Sigmoid colon (tissue), 4 donors: Measurements from ENCODE around the gene TFAP2D.

Source experiments
- EP300 ChIP-seq, 4 donors: sonication (generic); formaldehyde crosslinking; IDR thresholded peaks; one replicate each; pipeline ENCODE4 v1.6.1; 2017; ENCODE audit warnings: antibody characterized with exemption in 4 of 4
- POLR2A ChIP-seq, 2 donors: fragments of 450-650 bp; IDR thresholded peaks; one replicate each; pipeline ENCODE4 v1.6.1; 2016; ENCODE audit warnings: antibody characterized with exemption in 2 of 2, mild to moderate bottlenecking in 2 of 2, moderate library complexity in 2 of 2
- TF ChIP-seq, protein P1 (sequence below), 4 experiments: fragments of 450-650 bp in 3 of 4; fragments of 200-600 bp in 1 of 4; IDR thresholded peaks; one replicate each; pipeline ENCODE4 v1.5.1; 2016 to 2019; ENCODE audit warnings: antibody characterized with exemption in 4 of 4, mild to moderate bottlenecking in 3 of 4, moderate library complexity in 2 of 4

DNA sequence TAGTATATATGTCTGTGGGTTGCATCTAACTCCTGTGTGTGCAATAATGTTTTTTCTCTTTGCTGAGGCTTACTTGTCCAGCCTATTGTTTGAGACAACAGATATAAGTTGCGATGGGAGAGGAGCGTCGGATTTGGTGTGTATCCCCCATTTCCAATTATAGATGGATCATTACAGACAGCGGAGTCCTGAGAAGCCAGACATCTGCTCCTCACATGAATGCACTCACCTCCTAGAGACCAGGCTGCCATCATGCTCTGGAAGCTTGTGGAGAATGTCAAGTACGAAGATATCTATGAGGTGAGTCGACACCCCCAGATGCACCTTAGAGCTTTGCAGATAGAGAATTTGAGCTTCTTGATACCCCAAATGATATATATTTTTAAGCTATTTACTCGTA is 105.3 kb downstream of the TFAP2D start, which contains the start of gene TFAP2B:
- TF ChIP-seq, protein P1, sequence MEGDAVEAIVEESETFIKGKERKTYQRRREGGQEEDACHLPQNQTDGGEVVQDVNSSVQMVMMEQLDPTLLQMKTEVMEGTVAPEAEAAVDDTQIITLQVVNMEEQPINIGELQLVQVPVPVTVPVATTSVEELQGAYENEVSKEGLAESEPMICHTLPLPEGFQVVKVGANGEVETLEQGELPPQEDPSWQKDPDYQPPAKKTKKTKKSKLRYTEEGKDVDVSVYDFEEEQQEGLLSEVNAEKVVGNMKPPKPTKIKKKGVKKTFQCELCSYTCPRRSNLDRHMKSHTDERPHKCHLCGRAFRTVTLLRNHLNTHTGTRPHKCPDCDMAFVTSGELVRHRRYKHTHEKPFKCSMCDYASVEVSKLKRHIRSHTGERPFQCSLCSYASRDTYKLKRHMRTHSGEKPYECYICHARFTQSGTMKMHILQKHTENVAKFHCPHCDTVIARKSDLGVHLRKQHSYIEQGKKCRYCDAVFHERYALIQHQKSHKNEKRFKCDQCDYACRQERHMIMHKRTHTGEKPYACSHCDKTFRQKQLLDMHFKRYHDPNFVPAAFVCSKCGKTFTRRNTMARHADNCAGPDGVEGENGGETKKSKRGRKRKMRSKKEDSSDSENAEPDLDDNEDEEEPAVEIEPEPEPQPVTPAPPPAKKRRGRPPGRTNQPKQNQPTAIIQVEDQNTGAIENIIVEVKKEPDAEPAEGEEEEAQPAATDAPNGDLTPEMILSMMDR (IDR thresholded peaks at IDR 0.05), result no peak
- TF ChIP-seq EP300 (IDR thresholded peaks at IDR 0.05) (no peak), POLR2A (IDR thresholded peaks at IDR 0.05) (no peak)
